GM15510 (cell line): Measurements from ENCODE around the gene VPREB3.

Experiments
- POLR2A ChIP-seq: IDR thresholded peaks from 3 replicates; pipeline ENCODE4 v1.6.1; 2011; ENCODE audit warnings: borderline replicate concordance; ENCODE audit not compliant: insufficient read length; ENCODE audit errors: extremely low read depth

The VPREB3 gene

GRCh38 chr22:23775779-23776375 lies 21.7 kb upstream of the VPREB3 start:
- TF ChIP-seq POLR2A = no peak

- no peak for TF ChIP-seq POLR2A
These were observed 20.8 kb upstream of the VPREB3 start for GRCh38 chr22:23774922-23775436.

GRCh38 chr22:23774114-23774921 lies 20.1 kb upstream of the VPREB3 start:
- no peak for TF ChIP-seq POLR2A

GRCh38 chr22:23773483-23774113 lies 19.4 kb upstream of the VPREB3 start:
- TF ChIP-seq POLR2A = no peak

- TF ChIP-seq POLR2A = no peak
These were observed 18.6 kb upstream of the VPREB3 start, which contains the start of gene MMP11 for GRCh38 chr22:23772649-23773473. MMP11 (plus strand) TSS chr22:23772849; CDS start chr22:23772871, 22 bp downstream.

- no peak for TF ChIP-seq POLR2A
These were observed 18.1 kb upstream of the VPREB3 start for GRCh38 chr22:23772315-23772648.

GRCh38 chr22:23769321-23769965 lies 15.2 kb upstream of the VPREB3 start:
- no peak for TF ChIP-seq POLR2A

GRCh38 chr22:23767673-23768548 lies 13.7 kb upstream of the VPREB3 start, which contains the start of gene CHCHD10:
CHCHD10 (minus strand) TSS chr22:23767972; CDS start chr22:23767874, 98 bp downstream.
- peak; percentile 72 for TF ChIP-seq POLR2A

GRCh38 chr22:23767303-23767672 lies 13.1 kb upstream of the VPREB3 start:
- TF ChIP-seq POLR2A = no peak

- no peak for TF ChIP-seq POLR2A
These were observed 11.0 kb upstream of the VPREB3 start for GRCh38 chr22:23764899-23765881.

GRCh38 chr22:23763954-23764353 lies 9.7 kb upstream of the VPREB3 start:
- no peak for TF ChIP-seq POLR2A

- TF ChIP-seq POLR2A = no peak
These were observed 9.3 kb upstream of the VPREB3 start for GRCh38 chr22:23763579-23763945.
